Globus pallidus (tissue), 1 donor: Measurements from ENCODE around the gene KRT83.
"Not testable (repeated sequence)": the region's sequence is repeated elsewhere in the genome, so short reads cannot be mapped to it uniquely, and the experiment has no call there.

Experiments
- DNase-seq: peaks from one replicate; pipeline ENCODE4 v3.0.0-alpha.2; 2015; ENCODE audit warnings: low spot score

KRT83 gene

GRCh38 chr12:52286857-52287785 lies 34.1 kb downstream of the KRT83 start:
- not testable (repeated sequence) for DNase-seq

- DNase-seq: no peak
Observed at GRCh38 chr12:52285851-52286530, 35.2 kb downstream of the KRT83 start.

GRCh38 chr12:52285172-52285745 lies 35.9 kb downstream of the KRT83 start:
- DNase-seq: no peak

GRCh38 chr12:52284562-52285171 lies 36.5 kb downstream of the KRT83 start:
- DNase-seq: no peak

- DNase-seq: no peak
Observed at GRCh38 chr12:52280796-52281560, 40.2 kb downstream of the KRT83 start.

GRCh38 chr12:52280319-52280795 lies 40.8 kb downstream of the KRT83 start:
- no peak for DNase-seq

GRCh38 chr12:52279422-52280318 lies 41.5 kb downstream of the KRT83 start:
- no peak for DNase-seq

- DNase-seq: peak; percentile 61
Observed at GRCh38 chr12:52278575-52279421, 42.4 kb downstream of the KRT83 start.

GRCh38 chr12:52277486-52278245 lies 43.5 kb downstream of the KRT83 start:
- no peak for DNase-seq

- DNase-seq: no peak
Observed at GRCh38 chr12:52275686-52276085, 45.5 kb downstream of the KRT83 start.

- DNase-seq: no peak
Observed at GRCh38 chr12:52274521-52275120, 46.6 kb downstream of the KRT83 start, which contains the start of gene KRT86. Gene KRT86, plus strand, starts transcription at chr12:52274645. Its CDS starts 27,272 bp downstream, at chr12:52301917.

- no peak for DNase-seq
Observed at GRCh38 chr12:52271158-52271557, 50.0 kb downstream of the KRT83 start.

GRCh38 chr12:52270541-52271070 lies 50.6 kb downstream of the KRT83 start:
- DNase-seq: no peak

- no peak for DNase-seq
Observed at GRCh38 chr12:52268212-52268611, 53.0 kb downstream of the KRT83 start.

GRCh38 chr12:52267699-52268098 lies 53.5 kb downstream of the KRT83 start:
- DNase-seq: peak; percentile 78

GRCh38 chr12:52267266-52267665 lies 53.9 kb downstream of the KRT83 start:
- DNase-seq: no peak

- no peak for DNase-seq
Observed at GRCh38 chr12:52266514-52266913, 54.7 kb downstream of the KRT83 start.

GRCh38 chr12:52264435-52264825 lies 56.8 kb downstream of the KRT83 start:
- peak; percentile 76 for DNase-seq
